HG03064 (cell line): ENCODE results near the gene GLYATL1B.
"Not testable (repeated sequence)": the region's sequence is repeated elsewhere in the genome, so short reads cannot be mapped to it uniquely, and the experiment has no call there.

ENCODE experiments used
- ATAC-seq: cut with Tn5 transposase; IDR thresholded peaks from one replicate; pipeline ENCODE4 v1.9.1; 2021; ENCODE audit warnings: low read depth; ENCODE audit not compliant: unreplicated experiment

The GLYATL1B gene

DNA sequence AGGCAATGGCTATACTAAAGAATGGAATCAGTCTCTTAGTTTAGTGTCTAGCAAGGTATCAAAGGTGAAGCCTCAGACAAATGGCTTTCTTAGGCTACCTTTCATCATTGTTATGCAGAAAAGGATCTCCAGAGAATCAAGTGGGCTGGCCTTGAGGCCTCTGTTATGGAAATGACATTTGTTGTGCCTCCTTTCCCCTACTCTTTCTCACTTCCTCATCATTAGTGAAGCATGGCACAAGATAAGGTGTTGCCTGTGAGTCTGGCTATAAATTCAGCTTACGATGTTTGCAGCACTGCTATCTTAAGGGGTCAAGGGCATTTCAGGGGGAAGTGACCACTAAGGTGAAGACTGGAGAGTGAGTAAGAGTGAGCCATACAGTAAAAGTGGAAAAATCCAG lies 9.1 kb downstream of the GLYATL1B start:
- ATAC-seq: not testable (repeated sequence)

DNA sequence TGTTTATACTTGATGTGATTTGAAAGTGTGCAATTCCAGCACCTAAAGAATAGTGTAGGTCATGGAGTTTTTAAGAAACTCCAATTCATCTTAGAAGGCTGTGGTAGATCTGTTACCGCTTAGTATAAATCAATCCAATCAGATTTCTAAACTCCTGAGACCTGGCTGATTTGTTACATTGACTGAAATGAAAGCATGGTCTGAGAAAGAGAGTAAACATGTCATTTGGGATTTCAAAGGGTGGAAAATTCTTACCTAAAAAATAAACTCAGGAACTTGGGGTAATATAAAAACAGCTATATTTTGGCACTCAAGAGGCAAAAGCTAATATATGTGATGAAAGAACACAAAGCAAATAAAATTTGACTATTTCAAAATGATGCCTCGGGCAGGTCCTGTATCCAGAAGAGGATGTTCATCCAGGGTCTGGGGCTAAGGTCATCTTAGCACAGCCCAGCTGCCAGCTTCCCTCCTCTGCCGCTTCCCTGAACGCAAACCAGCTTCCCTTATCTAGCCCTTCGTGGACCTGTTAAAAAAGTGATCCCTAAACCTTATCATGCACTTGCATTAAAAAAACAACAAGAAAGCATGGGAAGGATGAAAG lies 10.0 kb downstream of the GLYATL1B start:
- ATAC-seq: not testable (repeated sequence)

DNA sequence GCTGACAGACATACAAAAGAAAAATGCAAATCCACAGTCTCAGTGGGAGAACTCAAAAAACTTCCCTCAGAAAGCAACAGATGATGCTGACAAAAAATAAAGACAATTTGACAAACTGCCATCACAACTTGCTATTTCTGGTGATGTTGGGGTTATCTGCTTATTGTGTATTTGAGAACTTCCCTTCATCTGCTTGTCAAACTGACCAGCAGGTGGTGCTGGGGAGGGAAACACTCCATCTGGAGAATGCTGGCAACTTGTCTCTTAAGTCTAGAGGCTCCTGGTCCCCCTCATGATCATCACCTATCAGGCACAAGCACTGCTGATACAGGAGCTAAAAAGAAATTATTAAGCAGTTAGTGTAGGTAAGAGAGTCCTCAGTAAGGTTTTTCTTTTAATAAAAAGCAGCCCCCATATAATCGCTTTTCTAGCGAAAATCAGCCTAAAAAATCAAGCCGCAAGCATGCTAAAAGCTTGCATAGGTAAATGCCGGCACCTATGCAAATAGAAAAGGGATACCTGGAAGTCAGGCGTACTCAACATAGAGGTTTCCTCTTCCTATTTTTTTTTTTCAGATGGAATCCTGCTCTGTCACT lies 11.1 kb downstream of the GLYATL1B start:
- ATAC-seq: peak; percentile 42

DNA sequence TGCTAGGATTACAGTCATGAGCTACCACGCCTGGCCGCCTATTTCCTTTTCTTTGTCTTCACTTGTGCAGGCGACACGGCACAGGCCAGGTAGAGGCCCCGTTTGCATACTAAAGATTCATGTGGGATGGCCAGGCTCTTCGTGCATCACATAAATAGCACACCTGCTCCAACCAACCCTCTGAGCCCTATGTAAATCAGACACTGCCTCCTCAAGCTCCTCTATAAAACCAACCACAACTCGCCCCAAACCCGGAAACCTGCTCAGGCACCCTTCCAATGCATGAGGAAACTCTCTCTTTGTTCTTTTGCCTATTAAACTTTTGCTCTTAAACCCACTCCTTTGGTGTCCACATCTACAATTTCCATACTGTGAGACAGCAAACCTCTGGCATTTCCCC lies 11.8 kb downstream of the GLYATL1B start:
- not testable (repeated sequence) for ATAC-seq

DNA sequence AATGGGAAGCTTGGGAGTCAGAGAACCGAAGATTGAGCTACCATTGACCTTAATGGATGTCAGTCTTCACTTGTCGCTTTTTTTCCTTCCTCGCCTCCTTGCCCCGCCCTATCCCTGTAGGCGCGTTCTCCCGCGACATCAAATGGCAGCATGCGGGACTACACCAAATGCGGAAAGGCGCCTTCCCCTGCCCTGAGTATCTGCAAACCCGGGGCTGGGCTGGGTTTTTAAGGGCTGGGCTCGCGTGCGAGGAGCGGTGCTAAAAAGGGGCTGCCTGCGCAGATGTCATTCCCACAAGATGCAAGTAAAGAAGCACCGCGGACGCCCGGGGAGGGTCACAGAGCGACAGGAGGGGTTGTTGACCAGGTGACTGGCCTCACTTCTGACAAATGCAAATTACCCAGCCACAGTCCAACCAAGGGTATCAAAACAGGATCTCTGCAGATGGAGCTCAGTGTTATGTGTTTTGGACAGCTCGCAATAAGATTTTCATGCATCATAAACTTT lies 16.2 kb downstream of the GLYATL1B start:
- peak; percentile 60 for ATAC-seq

DNA sequence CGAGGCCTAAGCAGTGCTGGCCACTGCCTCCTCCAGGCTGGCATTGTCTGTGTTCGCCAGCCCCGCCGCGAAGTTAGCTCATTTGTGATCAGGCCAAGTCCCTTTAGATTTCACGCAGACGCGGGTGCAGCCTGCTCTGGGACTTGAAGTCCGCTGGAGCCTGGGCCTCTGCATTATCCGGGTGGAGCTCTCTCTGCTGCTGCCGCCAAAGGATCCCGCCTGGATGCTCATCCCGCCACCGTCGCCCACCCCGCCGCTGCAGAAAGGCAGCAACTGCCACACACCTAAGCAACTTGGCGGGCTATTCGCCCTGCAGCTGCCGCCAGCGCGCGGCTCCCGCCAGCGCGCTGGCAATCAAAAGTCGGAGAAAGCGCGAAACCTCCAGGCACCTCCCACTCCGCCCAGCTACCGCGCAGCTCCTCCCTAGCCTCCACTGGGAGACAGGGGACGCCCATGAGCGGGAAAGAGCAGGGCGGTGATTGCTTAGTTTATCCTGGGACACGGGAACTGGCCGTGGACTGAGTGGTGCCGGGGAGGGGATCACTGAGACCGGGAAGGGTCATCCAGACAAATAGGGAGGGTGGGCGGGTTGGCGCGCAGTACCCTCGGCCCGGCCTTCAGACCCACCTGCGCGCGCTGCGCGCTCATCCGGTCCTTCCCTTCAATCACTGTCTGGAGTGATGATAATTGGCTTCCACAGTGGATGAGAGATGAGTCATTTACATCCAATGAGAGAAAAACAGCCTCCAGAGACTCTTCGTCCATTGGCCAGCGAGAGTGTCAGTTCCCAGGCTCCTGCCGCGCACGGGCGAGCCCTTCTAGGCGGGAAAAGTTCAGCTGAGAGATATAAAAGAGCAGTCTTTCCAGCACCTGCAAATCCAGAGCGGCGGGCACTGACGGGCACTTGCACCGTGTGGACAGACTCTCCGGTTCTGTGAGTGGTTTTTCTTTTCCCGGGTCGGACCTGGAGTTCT lies 20.5 kb downstream of the GLYATL1B start, which contains the start of gene FAM111B:
TSS of gene FAM111B (plus strand) at position 875 of the 974 bp plus-strand sequence. CDS start 2,389 bp downstream, outside the sequence.
- ATAC-seq: peak; percentile 69

DNA sequence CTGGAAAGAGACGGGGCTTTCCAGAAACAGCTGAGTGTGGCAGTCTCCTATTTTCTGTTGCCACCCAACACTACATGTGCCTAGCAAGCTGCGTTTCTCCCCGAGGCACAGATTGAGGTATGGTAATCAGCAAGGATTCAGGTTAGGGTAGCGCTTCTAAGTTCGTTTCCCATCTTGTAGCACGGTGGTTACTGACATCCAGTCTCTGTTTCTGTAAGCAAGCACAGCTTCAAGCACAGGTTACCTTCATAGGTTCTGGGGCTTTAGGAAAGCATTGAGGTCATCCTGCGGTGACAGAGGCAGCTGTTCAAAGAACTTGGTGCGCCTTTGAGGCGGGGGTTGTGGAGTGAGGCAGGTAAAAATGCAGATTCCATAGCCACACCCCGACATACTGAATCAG lies 21.6 kb downstream of the GLYATL1B start:
- ATAC-seq: peak; percentile 32

DNA sequence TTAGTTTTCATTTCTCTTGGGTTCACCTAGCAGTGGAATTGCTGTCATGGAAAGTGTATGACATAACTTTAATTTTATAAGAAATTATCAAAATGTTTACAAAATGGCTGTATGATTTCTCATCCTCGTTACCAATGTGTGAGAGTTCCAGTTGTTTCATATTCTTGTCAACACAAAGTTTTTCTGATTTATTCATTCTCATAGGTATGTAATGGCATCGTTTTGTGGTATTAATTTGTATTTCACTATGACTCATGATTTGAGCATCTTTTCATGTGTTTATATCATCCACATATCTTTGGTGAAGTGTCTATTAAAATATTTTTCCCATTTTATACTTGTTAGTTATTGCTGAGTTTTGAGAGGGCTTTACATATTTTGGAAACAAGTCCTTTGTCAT lies 26.4 kb downstream of the GLYATL1B start:
- ATAC-seq: no peak

DNA sequence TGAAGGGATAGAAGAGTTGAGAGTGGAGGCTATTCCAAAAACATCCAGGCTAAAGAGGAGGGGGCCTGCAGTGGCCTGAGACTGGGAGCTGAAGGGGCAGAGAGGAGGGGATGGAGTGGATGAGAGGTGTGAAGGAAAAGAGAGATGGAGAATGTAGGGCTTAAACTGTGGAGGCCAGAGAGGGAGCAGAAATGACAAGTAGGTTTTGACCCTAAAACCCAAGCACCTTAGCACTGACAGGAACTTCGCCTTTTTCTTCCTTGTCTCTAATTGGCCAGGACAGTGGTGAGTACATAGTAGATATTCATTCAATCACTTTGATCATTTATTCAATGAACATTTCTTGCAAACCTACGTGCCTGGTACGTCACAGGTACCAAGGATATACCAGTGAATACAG lies 28.2 kb downstream of the GLYATL1B start:
- no peak for ATAC-seq

DNA sequence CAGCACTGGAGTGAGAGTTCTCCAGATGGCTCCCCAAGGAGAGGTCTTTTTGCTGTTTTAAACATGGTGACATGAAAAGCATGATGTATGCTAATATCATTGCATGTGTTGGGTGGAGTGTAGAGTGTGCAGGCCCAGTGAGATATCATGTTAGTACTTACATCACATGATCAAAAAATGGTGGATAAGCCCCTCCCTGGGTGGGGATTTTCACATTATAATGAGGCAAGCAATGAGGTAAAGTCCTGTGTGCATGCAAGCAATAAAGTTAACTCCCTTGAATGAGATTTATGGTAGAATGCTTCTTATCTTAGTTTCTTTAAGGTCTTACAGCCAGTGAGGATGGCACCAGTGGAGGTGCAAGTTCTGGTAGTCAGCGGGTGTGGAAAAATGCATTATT lies 29.4 kb downstream of the GLYATL1B start:
- ATAC-seq: no peak

DNA sequence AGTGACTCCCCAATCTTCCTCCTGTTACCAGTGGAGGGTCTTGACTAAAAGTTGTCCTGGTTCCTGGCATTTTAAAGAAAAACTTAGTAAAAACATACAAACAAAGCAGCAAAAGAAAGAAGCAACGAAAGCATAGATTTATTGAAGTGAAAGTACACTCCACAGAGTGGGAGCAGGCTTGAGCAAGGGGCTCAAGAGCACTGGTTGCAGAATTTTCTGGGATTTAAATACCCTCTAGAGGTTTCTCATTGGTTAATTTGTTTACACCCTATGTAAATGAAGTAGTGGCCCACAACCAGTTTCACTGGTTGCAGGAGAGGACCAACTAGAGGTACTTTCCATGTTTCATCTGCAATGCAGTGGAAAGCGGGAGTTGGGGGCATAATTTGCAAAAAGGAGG lies 31.7 kb downstream of the GLYATL1B start:
- ATAC-seq: no peak

DNA sequence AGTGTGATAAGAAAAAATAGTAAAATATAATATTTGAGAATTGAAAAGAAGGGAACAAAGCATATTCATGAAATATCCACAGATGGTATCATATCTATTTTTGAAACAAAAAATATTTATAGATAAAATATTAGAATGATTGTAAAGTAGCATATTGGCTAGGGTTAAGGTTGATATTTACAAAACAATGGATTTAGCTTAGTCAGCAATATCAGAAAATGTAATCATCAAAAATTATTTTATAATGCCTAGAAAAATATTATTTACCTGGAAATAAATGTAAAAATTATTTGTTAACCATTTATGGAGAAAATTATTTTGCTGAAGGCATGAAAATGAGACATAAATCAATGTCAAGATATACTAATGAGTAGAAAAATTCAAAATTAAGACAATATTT lies 33.7 kb downstream of the GLYATL1B start:
- no peak for ATAC-seq

DNA sequence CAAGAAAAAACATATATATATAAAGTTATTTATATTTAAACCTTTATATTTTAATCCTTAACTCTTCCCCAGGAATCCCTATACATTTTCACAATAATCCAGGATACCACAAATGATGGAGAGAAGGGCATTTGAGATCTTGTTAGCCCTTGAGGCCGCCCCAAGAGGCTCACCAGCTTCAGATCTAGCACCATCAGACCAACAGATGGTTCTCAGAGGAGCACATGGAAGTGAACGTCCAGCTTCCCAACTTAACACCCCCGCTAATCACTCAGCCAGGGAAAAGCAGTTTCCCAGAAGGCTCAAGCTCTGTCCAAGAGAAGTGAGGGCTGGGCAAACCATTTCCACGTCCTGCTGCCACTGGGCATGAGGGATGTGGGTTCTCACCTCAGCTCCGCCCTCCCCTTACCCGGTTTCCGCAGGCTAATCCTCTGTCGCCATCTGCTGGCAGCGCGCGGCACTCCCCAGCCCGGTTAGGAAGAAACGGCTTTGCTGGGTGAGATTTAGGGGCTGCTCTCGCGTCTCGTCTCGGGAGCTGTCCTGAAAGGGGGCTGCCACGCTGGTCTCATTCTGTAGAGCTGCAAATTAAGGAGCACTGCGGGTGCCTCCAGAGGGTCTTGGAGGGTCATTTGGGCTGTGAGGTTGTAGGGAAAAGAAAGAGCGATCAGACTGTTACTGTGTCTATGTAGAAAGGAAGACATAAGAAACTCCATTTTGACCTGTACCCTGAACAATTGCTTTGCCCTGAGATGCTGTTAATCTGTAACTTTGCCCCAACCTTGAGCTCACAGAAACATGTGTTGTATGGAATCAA lies 49.7 kb downstream of the GLYATL1B start:
- peak; percentile 93 for ATAC-seq

DNA sequence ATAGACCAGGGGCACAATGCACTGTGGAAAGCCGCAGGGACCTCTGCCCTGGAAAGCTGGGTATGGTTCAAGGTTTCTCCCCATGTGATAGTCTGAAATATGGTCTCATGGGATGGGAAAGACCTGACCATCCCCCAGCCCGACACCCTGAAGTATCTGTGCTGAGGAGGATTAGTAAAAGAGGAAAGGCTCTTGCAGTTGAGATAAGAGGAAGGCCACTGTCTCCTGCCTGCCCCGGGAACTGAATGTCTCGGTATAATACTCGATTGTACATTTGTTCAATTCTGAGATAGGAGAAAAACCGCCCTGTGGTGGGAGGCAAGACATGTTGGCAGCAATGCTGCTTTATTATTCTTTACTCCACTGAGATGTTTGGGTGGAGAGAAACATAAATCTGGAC lies 50.4 kb downstream of the GLYATL1B start:
- ATAC-seq: not testable (repeated sequence)

DNA sequence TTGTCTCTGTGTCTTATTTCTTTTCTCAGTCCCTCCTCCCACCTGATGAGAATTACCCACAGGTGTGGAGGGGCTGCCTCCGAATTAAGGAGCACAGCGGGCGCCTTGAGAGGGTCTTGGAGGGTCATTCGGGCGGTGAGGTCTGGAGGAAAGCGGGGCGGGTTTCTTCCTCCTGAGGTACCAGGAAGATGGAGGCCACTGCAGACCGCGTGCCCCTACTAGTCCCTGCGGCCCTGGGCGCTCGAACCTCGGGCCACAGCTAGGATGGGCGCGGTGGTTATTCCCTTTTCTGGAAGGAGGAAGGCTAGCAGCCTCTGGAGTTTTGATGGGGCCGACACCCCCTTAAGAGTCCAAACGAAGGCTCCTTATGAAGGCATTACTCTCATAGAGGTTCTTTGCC lies 51.1 kb downstream of the GLYATL1B start:
- no peak for ATAC-seq

DNA sequence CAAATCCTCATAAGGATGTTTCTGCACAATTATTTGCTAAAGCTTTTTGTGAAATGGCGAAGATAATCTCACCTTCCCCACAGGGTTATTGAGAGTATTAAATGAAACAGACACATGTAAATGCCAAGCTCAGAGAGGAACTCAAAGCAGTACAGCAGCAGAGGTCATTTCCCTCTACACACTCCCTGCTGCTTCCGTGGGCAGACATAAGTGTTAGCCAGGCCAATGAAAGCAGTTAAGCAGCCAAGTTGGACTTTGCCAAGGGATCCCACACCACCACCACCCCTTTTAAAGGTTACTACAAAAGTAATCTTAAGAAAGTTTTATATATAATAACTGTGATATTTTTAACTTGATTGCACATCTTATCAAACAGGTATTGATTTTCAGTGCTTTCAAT lies 52.5 kb downstream of the GLYATL1B start:
- ATAC-seq: no peak

DNA sequence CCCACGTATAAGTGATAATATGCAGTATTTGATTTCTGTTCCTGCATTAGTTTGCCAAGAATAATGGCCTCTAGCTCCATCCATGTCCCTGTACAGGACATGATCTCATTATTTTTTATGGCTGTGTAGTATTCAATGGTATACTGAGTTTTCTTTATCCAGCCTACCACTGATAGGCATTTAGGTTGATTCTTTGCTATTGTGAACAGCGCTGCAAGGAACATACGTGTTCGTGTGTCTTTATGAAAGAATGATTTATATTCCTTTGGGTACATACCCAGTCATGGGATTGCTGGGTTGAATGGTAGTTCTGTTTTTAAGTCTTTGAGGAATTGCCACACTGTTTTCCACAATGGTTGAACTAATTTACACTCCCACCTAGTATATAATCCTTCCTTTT lies 55.1 kb downstream of the GLYATL1B start:
- ATAC-seq: no peak

DNA sequence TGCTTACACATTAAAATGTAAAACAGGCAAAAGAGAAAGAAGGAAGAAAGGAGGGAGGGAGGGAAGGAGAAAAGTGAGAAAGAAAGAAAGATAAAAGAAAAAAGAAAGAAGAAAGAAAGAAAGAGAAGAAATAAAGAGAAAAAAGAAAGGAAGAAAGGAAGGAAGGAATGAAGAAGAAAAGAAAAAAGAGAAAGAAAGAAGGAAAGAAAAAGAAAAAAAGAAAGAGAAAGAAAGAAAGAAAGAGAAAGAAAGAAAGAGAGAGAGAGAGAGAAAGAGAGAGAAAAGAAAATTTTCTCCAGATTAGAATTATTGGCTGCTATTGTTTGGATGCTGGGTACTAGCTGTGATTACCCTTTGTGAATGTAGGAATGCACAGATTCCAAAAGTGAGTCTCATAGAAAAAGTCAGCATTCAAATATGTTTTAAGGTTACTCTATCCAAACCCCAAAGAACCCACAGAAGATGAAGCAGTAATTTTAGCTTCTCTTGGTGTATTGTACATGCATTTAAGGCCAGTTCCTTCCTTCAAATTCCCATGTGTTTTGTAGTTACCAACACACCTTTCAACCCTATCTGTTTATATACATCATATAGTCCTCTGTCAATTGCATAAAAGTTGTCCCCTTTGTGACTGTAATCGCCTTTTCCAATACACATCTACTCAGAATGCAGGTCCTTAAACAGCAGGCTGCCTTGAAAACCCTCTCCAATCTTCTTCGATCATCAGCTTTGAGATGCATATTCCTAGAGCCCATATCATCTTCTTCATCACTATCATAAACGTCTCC lies 55.8 kb downstream of the GLYATL1B start:
- ATAC-seq: peak; percentile 1
